GM06990 (cell line): ENCODE data around the gene LDB3.

Experiments
- DNase-seq: peaks from one replicate; pipeline ENCODE4 v3.0.0-alpha.2; 2011; ENCODE audit not compliant: insufficient read length; ENCODE audit errors: extremely low read depth
- H3K27me3 ChIP-seq: replicated peaks from 2 replicates; pipeline ENCODE4 v1.6.0; 2011; ENCODE audit warnings: low read length; ENCODE audit not compliant: control insufficient read depth, insufficient read depth
- H3K36me3 ChIP-seq: 2 replicates; pipeline ENCODE4 v1.5.1; 2011; ENCODE audit warnings: low read length; ENCODE audit not compliant: control insufficient read depth, insufficient read depth
- H3K4me3 ChIP-seq: replicated peaks from 2 replicates; pipeline ENCODE4 v1.5.1; 2011; ENCODE audit warnings: low read depth, mild to moderate bottlenecking, control low read depth, low read length
- CTCF ChIP-seq: IDR thresholded peaks from 2 replicates; pipeline ENCODE4 v1.5.1; 2011; ENCODE audit warnings: low read length, control low read depth, mild to moderate bottlenecking, inconsistent platforms; ENCODE audit not compliant: insufficient read depth, poor library complexity, severe bottlenecking

The LDB3 gene

DNA sequence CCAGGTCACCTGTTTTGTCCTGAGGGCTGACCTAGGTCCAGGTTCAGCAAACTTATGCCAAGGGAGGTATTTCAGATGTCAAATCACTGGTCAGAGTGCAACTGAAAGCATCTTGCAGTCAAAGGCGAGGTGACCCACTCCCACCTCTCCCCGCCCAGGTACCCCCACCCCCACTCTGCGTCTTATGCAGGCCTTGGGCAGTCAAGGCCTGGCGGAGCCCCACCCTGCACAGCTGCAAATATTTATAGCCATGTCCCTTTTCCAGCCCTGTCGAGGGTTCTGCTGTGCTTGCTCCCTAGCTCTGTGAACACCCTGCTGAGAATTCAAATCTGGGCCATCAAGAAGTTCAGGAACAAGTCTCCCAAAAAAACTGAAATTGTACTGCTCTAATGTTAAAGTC is 47.5 kb downstream of the LDB3 start:
- H3K27me3 ChIP-seq: no peaks in the 10 kb centered on the region
- no peaks in the 10 kb centered on the region for H3K36me3 ChIP-seq
- TF ChIP-seq CTCF: no peak
- no peak for DNase-seq
- no peak overlapping the region for H3K4me3 ChIP-seq

DNA sequence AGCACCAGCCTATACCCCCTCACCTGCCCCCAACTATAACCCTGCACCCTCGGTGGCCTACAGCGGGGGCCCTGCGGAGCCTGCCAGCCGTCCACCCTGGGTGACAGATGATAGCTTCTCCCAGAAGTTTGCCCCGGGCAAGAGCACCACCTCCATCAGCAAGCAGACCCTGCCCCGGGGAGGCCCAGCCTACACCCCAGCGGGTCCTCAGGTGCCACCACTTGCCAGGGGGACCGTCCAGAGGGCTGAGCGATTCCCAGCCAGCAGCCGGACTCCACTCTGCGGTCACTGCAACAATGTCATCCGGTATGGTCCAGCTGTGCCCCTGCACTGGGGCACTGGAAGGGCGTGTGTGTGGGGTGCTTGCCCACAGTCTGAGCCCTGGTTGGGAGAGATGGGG is 48.2 kb downstream of the LDB3 start:
- H3K27me3 ChIP-seq: no peaks in the 10 kb centered on the region; the same call in 1 of the 2 replicates
- H3K36me3 ChIP-seq: no peaks in the 10 kb centered on the region
- DNase-seq: no peak
- H3K4me3 ChIP-seq: no peak overlapping the region
- TF ChIP-seq CTCF: no peak

DNA sequence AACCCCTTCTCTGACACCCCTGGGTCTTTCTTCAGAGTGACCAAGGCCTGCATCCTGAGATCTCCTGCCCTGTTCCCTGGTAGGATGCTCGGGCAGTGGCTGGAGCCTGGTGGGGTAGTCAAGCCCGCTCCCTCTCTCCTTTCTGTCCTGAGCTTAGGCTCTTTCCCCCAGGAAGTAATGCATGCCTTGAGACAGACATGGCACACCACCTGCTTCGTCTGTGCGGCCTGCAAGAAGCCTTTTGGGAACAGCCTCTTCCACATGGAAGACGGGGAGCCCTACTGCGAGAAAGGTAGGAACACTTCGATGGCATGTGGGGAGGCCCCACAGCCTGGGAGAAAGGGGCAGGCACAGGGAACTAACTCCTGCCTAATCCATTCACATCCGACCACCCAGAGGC is 50.2 kb downstream of the LDB3 start:
- Histone ChIP-seq H3K27me3 (no peaks in the 10 kb centered on the region; the same call in 1 of the 2 replicates), H3K36me3 (no peaks in the 10 kb centered on the region), H3K4me3 (no peak overlapping the region)
- TF ChIP-seq CTCF: no peak
- no peak for DNase-seq

GRCh38 chr10:86721232-86721631 is 52.9 kb downstream of the LDB3 start:
- Histone ChIP-seq H3K36me3 (no peaks in the 10 kb centered on the region), H3K27me3 (no peaks in the 10 kb centered on the region; the same call in 1 of the 2 replicates), H3K4me3 (no peak overlapping the region)
- no peak for TF ChIP-seq CTCF
- DNase-seq: no peak

- DNase-seq: no peak
- TF ChIP-seq CTCF: no peak
- no peaks in the 10 kb centered on the region for H3K36me3 ChIP-seq
Measured at GRCh38 chr10:86723009-86723408, 54.7 kb downstream of the LDB3 start.

DNA sequence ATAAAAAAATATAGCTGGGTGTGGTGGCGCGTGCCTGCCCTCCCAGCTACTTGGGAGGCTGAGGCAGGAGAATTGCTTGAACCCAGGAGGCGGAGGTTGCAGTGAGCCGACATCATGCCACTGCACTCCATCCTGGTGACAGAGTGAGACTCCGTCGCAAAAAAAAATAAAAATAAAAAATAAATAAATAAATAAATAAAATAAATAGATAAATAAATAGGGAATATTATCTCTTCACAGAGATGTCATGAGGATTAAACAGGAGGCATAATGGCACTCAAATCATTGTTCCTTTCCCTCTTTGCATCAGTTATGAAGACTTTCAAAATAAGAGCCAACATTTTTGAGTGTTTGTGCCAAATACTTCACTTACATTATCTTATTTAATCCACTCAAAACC is 56.1 kb downstream of the LDB3 start:
- no peak for TF ChIP-seq CTCF
- no peak for DNase-seq
- no peaks in the 10 kb centered on the region for H3K36me3 ChIP-seq
- H3K4me3 ChIP-seq: no peak overlapping the region
- H3K27me3 ChIP-seq: no peaks in the 10 kb centered on the region; the same call in 1 of the 2 replicates

More at GRCh38 chr10:86723009-86723408, 54.7 kb downstream of the LDB3 start:
- H3K4me3 ChIP-seq: no peak overlapping the region
- no peaks in the 10 kb centered on the region; the same call in 1 of the 2 replicates for H3K27me3 ChIP-seq
